Stimulated activated CD8-positive, alpha-beta memory T cell treated with anti-CD3 and anti-CD28 coated beads, Interleukin-15, amount 100 ng/mL, for 48 hours (primary cell): Measurements from ENCODE around the gene RNF17.

Experiments
- DNase-seq, 2 donors: peaks; one replicate each; pipeline ENCODE4 v3.0.0-alpha.2; 2020; ENCODE audit warnings: low read depth in 2 of 2

The RNF17 gene

DNA sequence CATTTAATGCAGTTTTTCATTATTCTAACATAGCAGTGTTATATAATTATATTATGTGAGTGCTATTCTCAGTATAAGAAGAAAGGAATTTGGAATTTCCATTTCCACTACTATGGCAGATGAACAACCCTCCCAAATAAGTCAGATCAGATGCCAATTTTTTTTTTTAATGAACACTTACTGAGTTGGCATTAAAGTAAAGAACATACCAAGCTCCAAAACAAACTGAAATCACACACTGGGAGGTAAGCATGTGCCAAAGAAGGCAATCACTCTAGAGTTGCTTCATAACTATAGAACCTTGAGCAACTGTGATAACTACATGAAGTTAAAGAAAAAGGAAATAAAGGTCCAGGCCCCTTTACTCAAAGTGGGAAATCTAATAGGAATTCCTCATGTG lies 90.3 kb downstream of the RNF17 start:
- DNase-seq: no peak

DNA sequence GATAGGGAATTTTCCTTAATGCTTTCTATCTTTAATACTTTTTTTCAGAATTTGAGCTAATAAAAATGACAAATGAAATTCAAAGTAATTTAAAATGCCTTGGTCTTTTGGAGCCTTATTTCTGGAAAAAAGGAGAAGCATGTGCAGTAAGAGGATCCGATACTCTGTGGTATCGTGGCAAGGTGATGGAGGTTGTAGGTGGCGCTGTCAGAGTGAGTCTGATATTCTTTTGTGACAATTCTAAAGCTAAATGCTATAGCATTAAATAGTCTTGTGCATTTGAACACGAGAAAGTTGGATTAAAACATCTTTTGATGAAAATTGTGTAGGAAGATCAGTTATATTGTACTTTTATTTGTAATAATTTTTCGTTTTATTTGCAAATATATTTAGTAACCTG lies 95.0 kb downstream of the RNF17 start:
- DNase-seq: no peak

- no peak for DNase-seq
Observed at GRCh38 chr13:24860770-24861169, 96.8 kb downstream of the RNF17 start.

- no peak for DNase-seq
Observed at GRCh38 chr13:24861617-24862362, 97.8 kb downstream of the RNF17 start.

GRCh38 chr13:24863748-24864540 lies 100.0 kb downstream of the RNF17 start:
- no peak for DNase-seq

DNA sequence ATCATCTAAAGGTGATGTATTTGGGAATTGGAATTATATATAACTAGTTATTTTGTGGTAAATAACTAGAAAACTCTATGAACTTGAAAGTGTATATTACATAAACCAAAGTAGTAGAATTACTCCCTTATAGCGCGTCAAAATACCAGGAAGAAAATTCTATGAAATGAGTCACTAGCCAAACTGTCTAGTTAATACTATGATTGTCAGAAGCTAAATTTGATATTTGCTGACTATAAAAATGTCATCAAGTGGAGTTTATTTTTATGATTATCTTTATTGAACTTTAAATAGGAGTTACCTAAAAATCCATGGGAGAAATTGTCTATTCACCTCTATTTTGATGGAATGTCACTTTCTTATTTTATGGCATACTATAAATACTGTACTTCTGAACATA lies 100.6 kb downstream of the RNF17 start:
- no peak for DNase-seq

DNA sequence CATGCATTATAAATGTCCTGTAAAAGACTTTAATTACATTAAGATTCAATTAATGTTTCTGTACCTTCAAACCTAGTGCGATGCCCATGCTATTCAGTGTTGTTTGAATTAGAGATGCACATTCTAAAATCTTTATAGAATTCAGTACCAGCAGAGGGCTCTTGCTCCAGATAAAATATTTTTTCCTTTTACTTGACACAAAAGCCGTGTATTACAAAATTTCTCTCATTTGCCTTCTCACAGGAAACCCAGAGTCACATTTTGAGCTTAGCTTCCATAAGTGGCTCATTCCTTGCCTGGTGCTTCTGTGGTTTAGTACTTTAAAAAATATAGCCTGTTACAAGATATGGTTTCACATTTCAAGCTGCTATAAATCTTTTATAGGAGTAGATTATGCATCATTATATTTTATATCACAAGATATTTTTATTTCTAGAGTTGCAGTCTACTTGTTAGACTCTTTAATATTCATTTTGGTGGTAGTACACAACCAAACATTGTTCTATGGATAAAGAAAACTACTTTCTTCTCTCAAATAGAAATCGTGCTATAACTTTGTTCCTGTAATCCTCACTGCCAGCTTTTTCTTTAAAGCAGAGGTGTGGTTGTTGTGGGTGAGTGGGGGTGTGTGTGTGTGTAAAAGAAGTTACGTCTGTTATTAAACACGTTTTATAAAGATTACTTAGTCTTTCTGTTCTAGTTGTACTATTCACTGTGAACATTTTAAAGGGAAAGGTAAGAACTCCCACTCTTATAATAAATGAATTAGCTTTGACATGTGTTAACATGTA lies 101.4 kb downstream of the RNF17 start:
- DNase-seq: no peak

DNA sequence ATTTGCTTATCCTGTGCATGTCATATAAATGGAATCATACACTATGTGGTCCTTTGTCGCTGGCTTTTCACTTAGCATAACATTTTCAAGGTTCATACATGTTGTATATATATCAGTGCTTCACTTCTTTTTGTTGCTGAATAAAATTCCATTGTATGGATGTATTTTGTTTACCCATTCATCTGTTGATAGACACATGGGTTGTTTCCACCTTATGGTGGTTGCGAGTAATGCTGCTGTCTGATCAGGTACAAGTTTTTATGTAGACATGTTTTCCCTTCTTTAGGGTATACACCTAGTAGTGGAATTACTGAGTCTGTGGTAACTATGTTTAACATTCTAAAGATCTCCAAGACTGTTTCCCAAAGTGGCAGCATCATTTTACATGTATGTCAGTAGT lies 102.5 kb downstream of the RNF17 start:
- DNase-seq: no peak

DNA sequence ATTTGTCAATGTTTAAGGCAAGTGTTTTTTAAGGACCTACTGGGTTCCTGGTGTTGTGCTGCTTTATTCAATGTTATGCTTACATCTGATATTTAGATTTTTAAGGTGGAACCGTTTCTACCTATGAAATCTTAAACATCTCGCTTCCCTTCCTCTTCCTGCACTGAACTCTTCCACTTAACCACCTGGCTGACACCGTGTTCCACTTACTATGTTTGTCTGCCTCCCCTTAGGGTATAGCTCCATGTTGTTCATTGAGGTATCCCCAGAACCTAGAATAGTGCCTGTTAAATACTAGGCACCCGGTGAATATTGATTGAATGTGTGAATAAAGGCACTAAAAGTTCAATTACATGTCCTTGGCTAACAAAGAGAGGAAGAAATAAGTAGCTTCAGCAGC lies 104.9 kb downstream of the RNF17 start:
- DNase-seq: no peak

GRCh38 chr13:24870380-24870760 lies 106.4 kb downstream of the RNF17 start:
- no peak for DNase-seq

GRCh38 chr13:24875566-24875965 lies 111.6 kb downstream of the RNF17 start:
- no peak for DNase-seq

- no peak for DNase-seq
Observed at GRCh38 chr13:24877531-24877930, 113.6 kb downstream of the RNF17 start.

DNA sequence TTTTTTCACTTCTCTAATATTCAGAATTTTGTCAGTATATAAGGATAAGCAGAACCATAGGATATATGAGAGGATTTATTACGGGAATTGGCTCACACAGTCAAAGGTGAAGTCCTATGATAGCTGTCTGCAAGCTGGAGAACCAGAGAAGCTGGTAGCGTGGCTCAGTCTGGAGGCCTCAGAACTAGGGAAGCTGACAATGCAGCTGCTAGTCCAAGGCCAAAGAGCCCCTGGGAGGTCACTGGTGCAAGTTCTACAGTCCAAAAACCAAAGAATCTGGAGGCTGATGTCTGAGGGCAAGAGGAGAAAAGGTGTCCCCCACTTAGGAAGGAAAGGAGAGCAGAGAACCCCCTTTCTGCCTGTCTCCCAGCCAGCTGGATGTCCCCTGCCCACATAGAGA lies 114.4 kb downstream of the RNF17 start:
- no peak for DNase-seq

- no peak for DNase-seq
Observed at GRCh38 chr13:24882665-24883064, 118.7 kb downstream of the RNF17 start.

DNA sequence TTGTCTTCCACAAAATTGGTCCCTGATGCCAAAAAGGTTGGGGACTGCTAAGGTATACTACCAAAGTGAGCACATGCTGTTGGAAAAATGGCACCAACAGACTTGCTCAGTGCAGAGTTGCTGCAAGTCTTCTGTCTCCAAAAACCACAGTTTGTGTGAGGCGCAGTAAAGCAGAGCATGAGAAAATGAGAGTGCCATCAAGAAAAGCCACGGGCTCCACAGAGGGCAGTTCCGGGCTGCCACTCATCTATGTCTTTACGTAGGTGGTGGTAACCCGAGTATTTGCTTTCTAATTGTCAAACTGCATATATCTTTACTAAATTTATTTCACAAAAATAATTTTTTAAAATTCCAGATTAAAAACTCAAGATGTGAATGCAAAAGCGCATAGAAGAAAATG lies 123.8 kb downstream of the RNF17 start:
- no peak for DNase-seq

DNA sequence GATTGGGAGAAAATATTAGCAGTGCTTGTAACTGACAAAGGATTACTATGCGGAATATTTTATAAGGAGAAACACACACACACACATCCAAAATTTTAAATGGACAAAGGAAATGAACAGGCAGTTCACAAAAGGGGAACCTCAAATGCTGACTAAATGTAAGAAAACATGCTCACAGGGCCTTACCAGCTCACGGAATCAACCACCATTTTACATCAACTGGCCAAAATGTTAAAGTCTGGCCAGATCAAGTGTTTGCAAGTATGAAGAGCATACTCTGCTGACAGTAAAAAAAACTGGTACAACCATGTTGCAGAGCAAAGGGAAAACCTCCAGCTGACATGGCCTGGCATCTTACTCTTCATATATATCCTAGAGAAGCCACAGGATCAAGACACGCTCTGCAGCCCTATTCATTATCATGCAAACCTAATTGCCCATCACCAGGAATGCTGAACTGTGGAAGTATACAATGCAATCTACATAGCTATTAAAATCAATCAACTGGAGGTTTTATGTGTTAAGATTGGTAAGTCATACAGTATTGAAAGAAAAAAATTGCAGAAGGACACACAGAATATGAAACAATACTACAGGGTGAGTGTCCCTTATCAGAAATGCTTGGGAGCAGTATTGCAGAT lies 124.4 kb downstream of the RNF17 start:
- DNase-seq: no peak

GRCh38 chr13:24890256-24890655 lies 126.3 kb downstream of the RNF17 start:
- DNase-seq: no peak

GRCh38 chr13:24891476-24892108 lies 127.6 kb downstream of the RNF17 start:
- no peak for DNase-seq

GRCh38 chr13:24892829-24893228 lies 128.9 kb downstream of the RNF17 start:
- no peak for DNase-seq

DNA sequence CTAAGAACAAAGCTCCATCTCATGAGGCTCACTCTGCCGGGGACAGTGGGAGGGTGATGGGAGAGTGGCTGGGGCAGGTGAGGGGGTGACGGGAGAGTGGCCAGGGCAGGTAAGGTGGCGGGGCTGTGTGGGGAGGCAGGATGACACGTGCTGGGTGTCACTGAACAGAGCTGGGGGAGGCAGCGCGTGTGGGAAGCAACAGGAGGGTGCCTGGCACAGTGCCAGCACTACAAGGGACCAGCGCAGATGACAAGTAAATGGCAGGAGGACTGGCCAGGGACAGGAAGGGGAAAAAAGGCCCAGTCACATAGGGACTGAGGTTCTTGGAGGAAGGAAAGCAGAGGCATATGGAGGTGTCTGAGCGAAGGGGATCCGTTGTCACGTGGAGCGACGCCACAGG lies 129.9 kb downstream of the RNF17 start:
- no peak for DNase-seq

DNA sequence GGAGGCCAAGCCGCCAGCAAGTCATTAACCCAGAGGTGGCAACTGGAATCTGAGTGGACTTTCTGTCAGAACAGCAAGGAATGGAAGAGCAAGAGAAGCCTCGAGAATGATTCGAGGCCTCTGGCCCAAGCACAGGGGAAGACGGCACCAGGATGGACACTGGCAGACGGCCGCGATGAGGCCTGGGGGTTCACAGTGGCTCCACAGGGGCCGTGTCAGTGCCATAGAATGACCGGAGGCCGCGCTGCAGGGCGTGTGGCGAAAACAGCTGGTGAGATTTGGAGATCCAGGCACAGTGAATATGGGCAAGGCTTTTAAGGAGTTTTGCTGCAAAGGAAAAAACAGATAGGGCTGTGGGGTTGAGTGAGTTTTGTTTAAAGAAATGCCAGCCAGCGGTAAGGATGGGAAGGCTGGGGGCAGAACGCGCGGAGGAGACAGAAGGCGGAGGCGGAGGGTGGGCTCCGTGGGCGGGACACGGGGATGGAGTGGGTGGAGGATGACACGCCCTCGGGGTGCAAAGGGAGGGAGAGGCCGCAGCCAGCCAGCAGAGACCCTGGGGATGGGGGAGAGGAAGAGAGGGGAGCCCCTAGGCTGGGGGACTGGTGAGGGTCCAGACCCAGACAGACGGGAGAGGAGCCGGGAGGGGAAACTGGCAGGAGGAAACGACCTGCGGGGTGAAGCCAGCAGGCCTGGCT lies 130.5 kb downstream of the RNF17 start:
- no peak for DNase-seq
